Smooth muscle cell (in vitro differentiated cells): ENCODE measurements around the gene TMEM212. TPM values are rescaled to one million over a fixed set of nuclear protein-coding genes. Genes with fewer than 3 reads are reported as not detected.
A peak's percentile ranks its signal among the peaks of the same experiment; 100 is the strongest.

ENCODE experiments used
- DNase-seq: peaks from one replicate; lab custom pipeline; 2025; ENCODE audit not compliant: unreplicated experiment; lab: John Stamatoyannopoulos, UW
- H2AFZ ChIP-seq: fragments of 200-600 bp; sonication (generic); 2 replicates; pipeline ENCODE4 v1.6.0; 2016; ENCODE audit warnings: antibody characterized with exemption, low read depth, mild to moderate bottlenecking
- H3F3A ChIP-seq: fragments of 200-600 bp; sonication (generic); 2 replicates; pipeline ENCODE4 v1.6.0; 2017; ENCODE audit warnings: antibody characterized with exemption, low read depth
- H3K27ac ChIP-seq: fragments of 200-600 bp; sonication (generic); 2 replicates; pipeline ENCODE4 v1.5.1; 2016; ENCODE audit warnings: low read depth, mild to moderate bottlenecking
- H3K27me3 ChIP-seq: fragments of 200-600 bp; sonication (generic); 2 replicates; pipeline ENCODE4 v1.6.1; 2016; ENCODE audit warnings: low read depth, mild to moderate bottlenecking
- H3K36me3 ChIP-seq: fragments of 200-600 bp; sonication (generic); 2 replicates; pipeline ENCODE4 v1.5.1; 2016; ENCODE audit warnings: low read depth
- H3K4me1 ChIP-seq: fragments of 200-600 bp; sonication (generic); 2 replicates; pipeline ENCODE4 v1.5.1; 2016; ENCODE audit warnings: low read depth
- H3K4me2 ChIP-seq: fragments of 200-600 bp; sonication (generic); 2 replicates; pipeline ENCODE4 v1.6.0; 2016; ENCODE audit warnings: mild to moderate bottlenecking
- H3K4me3 ChIP-seq: fragments of 200-600 bp; sonication (generic); 2 replicates; pipeline ENCODE4 v1.5.1; 2016; ENCODE audit warnings: mild to moderate bottlenecking
- H3K79me2 ChIP-seq: fragments of 200-600 bp; sonication (generic); 2 replicates; pipeline ENCODE4 v1.6.0; 2016; ENCODE audit warnings: low read depth, mild to moderate bottlenecking
- H3K9ac ChIP-seq: fragments of 200-600 bp; sonication (generic); 2 replicates; pipeline ENCODE4 v1.6.0; 2016; ENCODE audit warnings: low read depth
- H3K9me3 ChIP-seq: fragments of 200-600 bp; sonication (generic); replicated peaks from 2 replicates; pipeline ENCODE4 v1.5.1; 2016; ENCODE audit warnings: low read depth
- H4K20me1 ChIP-seq: fragments of 200-600 bp; sonication (generic); 2 replicates; pipeline ENCODE4 v1.6.0; 2016; ENCODE audit warnings: low read depth
- WGBS: methylation state at CpG from one replicate; pipeline ENCODE4 v1.1.7; 2016; ENCODE audit warnings: low lambda C conversion rate; 5-methylcytosine and 5-hydroxymethylcytosine counted together
- polyA plus RNA-seq: library from polyadenylated mRNA; unstranded; fragments of >200 nt; fragmentation: Nextera tagmentation; extraction: Ambion mirVana; gene quantifications from 2 replicates; pipeline ENCODE4 v1.2.1, GENCODE V29; 2016
- total RNA-seq: library from RNA; depleted of rRNA; stranded (reverse); fragments of >200 nt; gene quantifications from 2 replicates; pipeline ENCODE4 v1.2.3, GENCODE V29; 2014
- TF ChIP-seq, protein P1 (sequence below): fragments of 200-600 bp; sonication (generic); IDR thresholded peaks from 2 replicates; pipeline ENCODE4 v1.5.1; 2017; ENCODE audit warnings: borderline replicate concordance, mild to moderate bottlenecking, antibody characterized with exemption; ENCODE audit not compliant: insufficient read depth, poor library complexity, severe bottlenecking

The TMEM212 gene
- total and polyA plus RNA-seq, 2 experiments from 2014 or later: not detected

DNA sequence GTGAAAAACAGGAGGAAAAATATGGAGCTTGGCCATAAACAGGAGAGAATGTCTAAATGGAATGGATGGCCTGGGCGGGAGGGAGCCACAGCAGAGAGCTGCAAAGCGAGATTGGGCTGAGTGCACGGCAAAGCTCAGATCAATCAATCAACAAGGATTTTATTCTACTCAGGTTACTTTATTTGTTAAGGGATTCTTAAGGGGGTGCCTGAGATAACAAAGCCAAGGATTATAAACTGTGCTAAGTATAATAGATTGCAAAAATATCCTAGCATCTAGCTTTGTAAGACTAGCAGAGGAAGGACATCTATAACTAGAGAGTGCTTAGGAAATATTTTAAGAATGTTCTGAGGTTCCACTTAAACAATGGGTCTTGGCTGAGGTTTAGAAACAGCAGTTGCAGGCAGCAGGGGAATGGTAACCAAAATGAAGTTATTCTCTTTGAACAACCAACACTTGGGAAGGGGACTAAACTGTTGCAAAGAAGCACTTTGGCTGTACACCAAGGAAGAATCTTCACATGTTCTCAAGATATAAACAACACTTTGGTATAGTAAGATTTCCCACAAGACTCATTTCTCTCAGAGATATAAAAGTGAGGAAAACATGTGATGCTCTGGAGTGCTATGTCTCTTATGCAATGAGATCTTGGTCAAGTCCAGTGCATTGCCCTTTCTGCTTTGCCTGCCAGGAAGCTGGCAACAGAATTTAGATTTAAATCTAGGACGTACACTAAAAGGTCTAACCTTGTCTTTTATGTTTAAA is 35.5 kb downstream of the TMEM212 start:
- peak overlapping the region; percentile 17 for H2AFZ ChIP-seq
- H3K9me3 ChIP-seq: no peaks in the 10 kb centered on the region
- peaks cover 14% of the 10 kb centered on the region for H3F3A ChIP-seq
- H3K9ac ChIP-seq: no peak overlapping the region
- H3K36me3 ChIP-seq: no peaks in the 10 kb centered on the region
- H3K79me2 ChIP-seq: no peaks in the 10 kb centered on the region
- H3K27me3 ChIP-seq: no peaks in the 10 kb centered on the region
- H3K4me3 ChIP-seq: no peak overlapping the region
- no peaks in the 10 kb centered on the region for H4K20me1 ChIP-seq
- no peak overlapping the region for H3K4me2 ChIP-seq
- H3K4me1 ChIP-seq: peaks cover 38% of the 10 kb centered on the region
- H3K27ac ChIP-seq: no peak overlapping the region
- no peak for DNase-seq
- TF ChIP-seq, protein P1, sequence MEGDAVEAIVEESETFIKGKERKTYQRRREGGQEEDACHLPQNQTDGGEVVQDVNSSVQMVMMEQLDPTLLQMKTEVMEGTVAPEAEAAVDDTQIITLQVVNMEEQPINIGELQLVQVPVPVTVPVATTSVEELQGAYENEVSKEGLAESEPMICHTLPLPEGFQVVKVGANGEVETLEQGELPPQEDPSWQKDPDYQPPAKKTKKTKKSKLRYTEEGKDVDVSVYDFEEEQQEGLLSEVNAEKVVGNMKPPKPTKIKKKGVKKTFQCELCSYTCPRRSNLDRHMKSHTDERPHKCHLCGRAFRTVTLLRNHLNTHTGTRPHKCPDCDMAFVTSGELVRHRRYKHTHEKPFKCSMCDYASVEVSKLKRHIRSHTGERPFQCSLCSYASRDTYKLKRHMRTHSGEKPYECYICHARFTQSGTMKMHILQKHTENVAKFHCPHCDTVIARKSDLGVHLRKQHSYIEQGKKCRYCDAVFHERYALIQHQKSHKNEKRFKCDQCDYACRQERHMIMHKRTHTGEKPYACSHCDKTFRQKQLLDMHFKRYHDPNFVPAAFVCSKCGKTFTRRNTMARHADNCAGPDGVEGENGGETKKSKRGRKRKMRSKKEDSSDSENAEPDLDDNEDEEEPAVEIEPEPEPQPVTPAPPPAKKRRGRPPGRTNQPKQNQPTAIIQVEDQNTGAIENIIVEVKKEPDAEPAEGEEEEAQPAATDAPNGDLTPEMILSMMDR: no peak
- WGBS: 79% methylated on average over 4 of the region's 4 CpGs

- WGBS: 75% methylated on average over 3 of the region's 3 CpGs
- Histone ChIP-seq H3K9ac (no peak overlapping the region), H3K4me1 (peaks cover 39% of the 10 kb centered on the region), H3K27ac (no peak overlapping the region), H3K4me3 (no peak overlapping the region), H3K79me2 (no peaks in the 10 kb centered on the region), H3K27me3 (no peaks in the 10 kb centered on the region), H2AFZ (no peak overlapping the region), H3K4me2 (no peak overlapping the region), H3F3A (peaks cover 13% of the 10 kb centered on the region), H4K20me1 (no peaks in the 10 kb centered on the region), H3K36me3 (no peaks in the 10 kb centered on the region), H3K9me3 (no peaks in the 10 kb centered on the region)
- DNase-seq: no peak
- TF ChIP-seq, protein P1: no peak
Measured at GRCh38 chr3:171879472-171879871, 36.3 kb downstream of the TMEM212 start.

DNA sequence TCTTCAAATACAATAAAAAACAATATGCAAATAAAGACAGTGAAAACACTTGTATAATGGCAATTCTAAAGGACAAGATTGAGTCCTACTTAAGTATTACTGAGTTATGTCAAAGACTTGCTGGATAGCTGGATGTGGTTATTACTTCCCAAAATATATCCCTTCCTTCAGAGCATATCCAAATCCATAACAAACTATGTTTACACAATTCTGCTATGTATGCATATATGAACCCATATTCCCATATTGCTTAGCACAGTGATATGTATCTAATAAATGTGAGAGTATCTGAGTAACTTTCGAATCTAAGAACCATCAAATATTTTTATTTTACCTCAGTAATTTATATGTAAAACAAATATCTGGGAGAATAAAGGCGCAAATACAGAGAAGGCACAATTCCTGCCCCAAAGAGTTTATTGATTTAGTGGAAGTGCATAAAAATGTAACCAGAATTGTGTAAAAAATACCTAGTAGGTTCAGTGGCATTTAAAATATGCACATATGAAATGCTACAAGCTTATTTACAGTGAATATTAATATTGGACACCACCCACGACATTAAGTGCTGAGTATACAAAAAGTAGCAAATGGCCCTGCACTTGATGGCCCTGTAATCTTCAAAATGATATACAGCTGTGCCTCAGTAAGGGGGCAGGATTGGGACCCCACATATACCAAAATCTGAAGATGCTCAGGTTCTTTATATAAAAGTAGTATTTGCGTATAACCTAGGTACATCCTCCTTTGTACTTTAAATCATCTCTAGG is 37.1 kb downstream of the TMEM212 start:
- WGBS: 99% methylated on average over 4 of the region's 4 CpGs
- TF ChIP-seq, protein P1: no peak
- no peak overlapping the region for H2AFZ ChIP-seq

More for the DNA sequence above, 37.1 kb downstream of the TMEM212 start:
- Histone ChIP-seq H3K4me1 (peaks cover 32% of the 10 kb centered on the region), H3K36me3 (no peaks in the 10 kb centered on the region), H3F3A (peaks cover 5% of the 10 kb centered on the region), H3K9me3 (no peaks in the 10 kb centered on the region), H3K27ac (no peak overlapping the region), H3K4me3 (no peak overlapping the region), H3K79me2 (no peaks in the 10 kb centered on the region), H3K4me2 (no peak overlapping the region), H3K9ac (no peak overlapping the region), H3K27me3 (no peaks in the 10 kb centered on the region), H4K20me1 (no peaks in the 10 kb centered on the region)
- no peak for DNase-seq
